ENCODE results near the gene EPAS1. TPM values are rescaled to one million over a fixed set of nuclear protein-coding genes. Genes with fewer than 3 reads are reported as not detected.

EPAS1 gene
- total RNA-seq, 1 donor from 2014 or later = 5.1 TPM

DNA sequence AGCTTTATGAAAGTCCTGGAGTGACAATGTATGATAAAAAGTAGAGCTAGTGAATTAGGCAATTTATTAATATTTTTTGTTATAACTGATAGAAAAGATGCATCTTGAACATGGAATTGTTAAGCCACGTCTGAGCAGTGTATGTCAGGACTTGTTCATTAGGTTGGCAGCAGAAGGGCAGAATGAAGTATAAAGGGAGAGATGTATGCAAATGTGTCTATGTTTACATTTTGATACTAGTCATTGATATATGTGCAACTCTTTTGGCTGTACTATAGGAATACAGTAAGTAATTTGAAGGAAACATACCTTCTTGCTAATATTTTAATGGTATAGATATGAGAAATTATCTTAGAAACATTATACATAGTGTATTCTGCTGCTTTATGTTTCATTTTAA lies 133.2 kb downstream of the EPAS1 start:
- H3K4me3 Mint-ChIP-seq (ENCODE audit: low read depth) = no peak overlapping the region
- H3K9me3 Mint-ChIP-seq (ENCODE audit: low read depth) = no peaks in the 10 kb centered on the region
- no peak overlapping the region for H3K27ac Mint-ChIP-seq
- H3K4me1 Mint-ChIP-seq (ENCODE audit: low read depth) = no peaks in the 10 kb centered on the region
- no peaks in the 10 kb centered on the region for H3K36me3 Mint-ChIP-seq (ENCODE audit: insufficient read depth)
- H3K27me3 Mint-ChIP-seq = peaks cover 2% of the 10 kb centered on the region
- DNase-seq (ENCODE audit: low spot score, unreplicated experiment) = no peak
- TF ChIP-seq, protein P1, sequence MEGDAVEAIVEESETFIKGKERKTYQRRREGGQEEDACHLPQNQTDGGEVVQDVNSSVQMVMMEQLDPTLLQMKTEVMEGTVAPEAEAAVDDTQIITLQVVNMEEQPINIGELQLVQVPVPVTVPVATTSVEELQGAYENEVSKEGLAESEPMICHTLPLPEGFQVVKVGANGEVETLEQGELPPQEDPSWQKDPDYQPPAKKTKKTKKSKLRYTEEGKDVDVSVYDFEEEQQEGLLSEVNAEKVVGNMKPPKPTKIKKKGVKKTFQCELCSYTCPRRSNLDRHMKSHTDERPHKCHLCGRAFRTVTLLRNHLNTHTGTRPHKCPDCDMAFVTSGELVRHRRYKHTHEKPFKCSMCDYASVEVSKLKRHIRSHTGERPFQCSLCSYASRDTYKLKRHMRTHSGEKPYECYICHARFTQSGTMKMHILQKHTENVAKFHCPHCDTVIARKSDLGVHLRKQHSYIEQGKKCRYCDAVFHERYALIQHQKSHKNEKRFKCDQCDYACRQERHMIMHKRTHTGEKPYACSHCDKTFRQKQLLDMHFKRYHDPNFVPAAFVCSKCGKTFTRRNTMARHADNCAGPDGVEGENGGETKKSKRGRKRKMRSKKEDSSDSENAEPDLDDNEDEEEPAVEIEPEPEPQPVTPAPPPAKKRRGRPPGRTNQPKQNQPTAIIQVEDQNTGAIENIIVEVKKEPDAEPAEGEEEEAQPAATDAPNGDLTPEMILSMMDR (IDR thresholded peaks at IDR 0.05; ENCODE audit: unreplicated experiment) = no peak

DNA sequence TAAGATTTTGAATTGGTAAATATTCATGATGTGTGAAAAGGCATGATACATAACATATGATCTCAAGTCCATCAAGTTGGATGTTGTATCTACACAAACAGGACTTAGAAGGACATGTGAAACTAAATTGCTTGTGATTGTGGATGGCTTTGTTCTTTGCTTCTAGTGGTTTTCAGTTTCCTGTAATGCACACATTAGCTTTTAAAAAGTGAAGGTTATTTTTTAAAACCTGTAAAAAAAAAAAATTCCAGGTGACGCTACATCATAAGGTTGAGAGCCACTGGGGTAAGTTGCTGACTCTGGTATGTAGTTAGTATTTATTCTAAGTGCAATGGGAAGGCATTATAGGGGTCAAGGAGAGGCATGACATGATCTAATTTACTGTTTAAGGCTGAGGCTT lies 133.8 kb downstream of the EPAS1 start:
- Mint-ChIP-seq H3K9me3 (ENCODE audit: low read depth) (no peaks in the 10 kb centered on the region), H3K27ac (no peak overlapping the region), H3K4me1 (ENCODE audit: low read depth) (no peaks in the 10 kb centered on the region), H3K27me3 (peaks cover 2% of the 10 kb centered on the region), H3K36me3 (ENCODE audit: insufficient read depth) (no peaks in the 10 kb centered on the region), H3K4me3 (ENCODE audit: low read depth) (no peak overlapping the region)
- TF ChIP-seq, protein P1 (IDR thresholded peaks at IDR 0.05; ENCODE audit: unreplicated experiment) = no peak
- no peak for DNase-seq (ENCODE audit: low spot score, unreplicated experiment)

GRCh38 chr2:46431481-46432235 lies 134.5 kb downstream of the EPAS1 start:
- DNase-seq (ENCODE audit: low spot score, unreplicated experiment) = no peak
- H3K4me1 Mint-ChIP-seq (ENCODE audit: low read depth) = no peaks in the 10 kb centered on the region
- TF ChIP-seq, protein P1 (IDR thresholded peaks at IDR 0.05; ENCODE audit: unreplicated experiment) = no peak
- no peak overlapping the region for H3K27ac Mint-ChIP-seq
- no peaks in the 10 kb centered on the region for H3K36me3 Mint-ChIP-seq (ENCODE audit: insufficient read depth)
- H3K9me3 Mint-ChIP-seq (ENCODE audit: low read depth) = no peaks in the 10 kb centered on the region
- no peak overlapping the region for H3K4me3 Mint-ChIP-seq (ENCODE audit: low read depth)
- H3K27me3 Mint-ChIP-seq = peaks cover 2% of the 10 kb centered on the region

GRCh38 chr2:46434851-46435273 lies 137.7 kb downstream of the EPAS1 start:
- H3K27me3 Mint-ChIP-seq = peaks cover 5% of the 10 kb centered on the region
- TF ChIP-seq, protein P1 (IDR thresholded peaks at IDR 0.05; ENCODE audit: unreplicated experiment) = no peak
- no peaks in the 10 kb centered on the region for H3K36me3 Mint-ChIP-seq (ENCODE audit: insufficient read depth)
- H3K27ac Mint-ChIP-seq = no peak overlapping the region
- H3K4me3 Mint-ChIP-seq (ENCODE audit: low read depth) = no peak overlapping the region
- peaks cover 4% of the 10 kb centered on the region for H3K4me1 Mint-ChIP-seq (ENCODE audit: low read depth)
- H3K9me3 Mint-ChIP-seq (ENCODE audit: low read depth) = no peaks in the 10 kb centered on the region
- DNase-seq (ENCODE audit: low spot score, unreplicated experiment) = no peak

DNA sequence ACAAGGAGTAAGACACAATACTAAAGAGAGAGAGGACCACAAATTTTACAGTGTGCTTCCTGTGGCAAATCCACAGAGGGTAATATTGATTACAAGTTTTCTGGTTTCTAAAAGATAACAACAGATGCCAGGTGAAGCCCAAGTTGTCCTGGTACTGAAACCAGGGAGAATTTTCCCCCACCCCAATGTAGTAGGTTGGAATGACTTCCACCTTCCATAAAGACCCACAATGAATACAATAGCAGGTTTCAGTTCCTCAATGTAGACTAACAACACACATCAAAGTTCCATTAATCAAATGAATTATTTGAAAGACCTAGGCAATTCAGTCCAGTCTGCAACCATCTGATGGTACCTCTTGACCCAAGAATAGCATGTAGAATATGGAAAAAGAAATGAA lies 138.1 kb downstream of the EPAS1 start:
- H3K36me3 Mint-ChIP-seq (ENCODE audit: insufficient read depth) = no peaks in the 10 kb centered on the region
- H3K4me3 Mint-ChIP-seq (ENCODE audit: low read depth) = no peak overlapping the region
- no peaks in the 10 kb centered on the region for H3K9me3 Mint-ChIP-seq (ENCODE audit: low read depth)
- TF ChIP-seq, protein P1 (IDR thresholded peaks at IDR 0.05; ENCODE audit: unreplicated experiment) = no peak
- DNase-seq (ENCODE audit: low spot score, unreplicated experiment) = no peak
- peaks cover 5% of the 10 kb centered on the region for H3K27me3 Mint-ChIP-seq
- H3K27ac Mint-ChIP-seq = no peak overlapping the region
- peaks cover 4% of the 10 kb centered on the region for H3K4me1 Mint-ChIP-seq (ENCODE audit: low read depth)
